Heart left ventricle (tissue), 13 donors: ENCODE data around the gene MYH11.

ENCODE experiments used
- CTCF ChIP-seq, 12 donors: fragments of 200-600 bp; sonication (generic) in 4 of 12; IDR thresholded peaks; one replicate each; pipeline versions ENCODE4 v1.5.0 to v1.8.0; 2018 to 2022; ENCODE audit warnings: antibody characterized with exemption in 12 of 12, mild to moderate bottlenecking in 5 of 12
- POLR2A ChIP-seq, 2 donors: fragments of 450-650 bp; IDR thresholded peaks; one replicate each; pipeline ENCODE4 v1.6.1; 2017; ENCODE audit warnings: antibody characterized with exemption in 2 of 2, mild to moderate bottlenecking in 2 of 2, moderate library complexity in 2 of 2
- donor health status: ischemic (EF 13 %, LVEDD 7.1; RV severe dilation, severe dysfunction).
- donor health status: DM: no; HTN: yes; CAD: no.
- donor health status: DM: no; HTN: no; CAD: no.
- donor health status: ischemic (EF 25% LVEDD 6.9; RV normal size, moderate dysfunction).
- donor health status: ischemic (EF 25% LVEDD 5.7; RV mildly dilated, moderate dysfunction).
- donor health status: ischemic (EF 35%, LVEDD 5.7; RV mildly dilated, moderate dysfunction).
- donor health status: nonischemic (EF 11% LVEDD 7.7; RV severe dilation, severe dysfunction).
- donor health status: DM: yes; HTN: yes; CAD: no.
- donor health status: PGD.
- donor health status: ischemic (EF 29% LVEDD 5.4; RV normal size, mild dysfunction).
- donor health status: nonischemic (EF 23%, LVEDD 6.1; RV moderate dilation, normal function).

- TF ChIP-seq CTCF (IDR thresholded peaks at IDR 0.05) (no peak), POLR2A (IDR thresholded peaks at IDR 0.05) (no peak)
These were observed 106.8 kb downstream of the MYH11 start for GRCh38 chr16:15749985-15750384.
